NCI-H345 (cell line): Measurements from ENCODE around the gene NTN5.
"Not testable (repeated sequence)": the region's sequence is repeated elsewhere in the genome, so short reads cannot be mapped to it uniquely, and the experiment has no call there.

Source experiments
- DNase-seq: peaks from one replicate; lab custom pipeline; 2025; lab: John Stamatoyannopoulos, UW

The NTN5 gene

DNA sequence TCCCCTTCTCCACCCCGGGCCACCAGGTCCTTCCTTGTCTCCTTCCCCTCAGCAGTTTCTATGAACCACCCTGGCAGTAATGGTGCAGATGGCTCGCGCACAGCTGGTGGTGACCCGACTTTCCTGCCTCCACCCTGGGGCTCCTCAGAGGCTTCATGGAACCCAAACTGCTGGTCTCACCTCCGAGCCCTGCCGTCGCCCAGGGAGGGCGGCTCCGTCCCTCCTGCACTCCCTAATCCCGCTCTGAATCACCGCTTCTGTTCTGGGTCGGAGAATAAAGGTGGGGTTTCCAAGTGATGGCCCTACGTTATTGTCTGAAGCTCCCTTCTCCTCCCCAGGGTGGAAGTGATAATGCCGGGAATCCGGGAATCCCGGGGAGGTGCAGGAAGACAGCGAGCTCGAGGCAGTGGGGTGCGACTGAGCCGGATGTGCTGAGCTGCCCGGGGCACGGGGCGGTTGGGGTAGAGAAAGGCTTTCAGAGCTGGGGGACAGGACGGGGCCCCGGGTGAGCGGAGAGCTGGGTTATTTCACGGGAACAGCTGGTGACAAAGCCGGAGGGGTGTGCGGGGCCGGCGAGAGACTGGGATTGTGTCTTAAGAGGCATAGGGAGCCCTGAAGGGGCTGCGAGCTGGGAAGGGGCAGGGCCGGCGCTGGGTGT is 23.7 kb upstream of the NTN5 start:
- no peak for DNase-seq

DNA sequence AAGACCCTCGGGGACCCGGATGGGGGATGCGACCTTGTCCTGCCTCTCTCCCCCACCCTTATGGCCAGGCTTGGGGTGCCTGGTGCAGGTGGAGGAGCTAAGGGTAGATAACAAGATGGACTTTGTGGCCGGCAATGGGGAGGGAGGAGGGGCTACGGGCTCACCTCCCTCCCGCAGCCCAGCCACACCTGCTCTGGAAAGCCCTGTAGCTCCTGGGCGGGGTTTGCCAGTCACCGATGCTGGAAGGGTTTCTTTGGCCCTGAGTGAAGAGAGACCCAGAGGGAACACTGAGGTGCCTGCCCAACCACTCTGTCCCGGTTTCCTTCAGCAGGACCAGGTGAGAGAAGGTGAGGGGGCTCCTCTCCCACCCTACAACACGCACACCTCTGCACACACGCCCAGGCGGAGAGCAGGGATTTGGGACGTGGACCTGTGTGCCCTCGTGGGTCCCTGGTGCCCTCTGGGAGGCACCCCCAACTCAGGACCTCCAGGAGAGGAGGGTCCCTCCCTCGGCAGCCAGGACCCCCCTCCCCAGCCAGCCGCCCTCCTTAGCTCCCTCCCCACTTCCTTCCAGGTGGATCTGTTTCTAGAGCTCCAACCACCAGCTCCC is 23.0 kb upstream of the NTN5 start, which contains the start of gene FUT2:
Gene FUT2 (plus strand): TSS at position 229 of the 610 bp plus-strand sequence. CDS start 6,986 bp downstream, outside the sequence.
- DNase-seq: no peak

DNA sequence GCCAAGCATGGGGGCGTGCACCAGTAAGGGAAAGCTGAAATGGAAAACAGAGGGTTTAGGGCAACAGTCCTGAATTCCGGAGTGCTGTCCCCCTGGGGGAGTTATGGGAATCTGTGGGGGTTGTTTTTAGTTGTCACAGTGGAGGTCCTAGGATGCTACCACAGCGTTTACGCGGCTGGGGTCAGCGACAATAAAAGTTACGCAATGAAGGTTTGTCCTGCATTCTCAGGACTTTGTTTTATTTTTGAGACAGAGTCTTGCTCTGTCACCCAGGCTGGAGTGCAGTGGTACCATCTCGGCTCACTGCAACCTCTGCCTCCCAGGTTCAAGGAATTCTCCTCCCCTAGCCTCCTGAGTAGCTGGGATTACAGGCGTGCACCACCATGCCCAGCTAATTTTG is 20.8 kb upstream of the NTN5 start:
- DNase-seq: not testable (repeated sequence)

DNA sequence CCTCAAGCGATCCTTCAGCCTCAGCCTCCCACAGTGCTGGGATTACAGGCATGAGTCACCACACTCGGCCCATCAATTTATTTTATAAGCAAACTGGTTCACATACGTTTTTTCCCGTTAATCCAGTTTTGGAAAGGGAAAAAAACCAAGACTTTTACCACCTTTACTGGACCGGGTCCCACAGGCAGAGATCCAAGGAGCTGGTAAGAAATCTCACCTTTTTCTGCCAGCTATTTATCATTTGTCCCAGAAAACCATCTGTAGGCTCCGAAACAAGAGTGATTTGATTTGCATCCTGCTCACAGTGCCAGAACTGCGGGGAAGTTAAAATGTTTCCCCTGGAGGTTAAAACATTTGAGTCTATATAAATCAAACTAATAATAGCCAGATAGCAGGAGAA is 16.6 kb upstream of the NTN5 start:
- no peak for DNase-seq

DNA sequence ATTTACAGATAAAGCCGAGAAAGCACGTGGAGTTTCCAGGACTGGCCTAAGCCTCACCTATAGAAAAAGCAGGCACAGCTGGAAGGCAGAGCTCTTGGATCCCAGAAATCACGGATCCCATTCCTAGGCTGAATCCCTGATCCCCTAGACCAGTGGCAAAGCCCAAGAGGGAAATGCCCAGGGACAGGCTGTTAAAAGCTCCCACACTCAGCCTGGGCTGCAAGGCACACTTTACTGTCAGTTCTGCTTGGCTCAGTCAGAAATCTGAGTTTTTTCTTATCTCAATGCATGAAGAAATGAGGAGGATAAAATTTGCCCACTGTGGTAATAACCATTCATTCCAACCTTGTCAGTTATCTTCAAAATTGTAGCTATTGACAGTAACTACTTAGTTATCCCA is 15.0 kb upstream of the NTN5 start:
- DNase-seq: no peak

DNA sequence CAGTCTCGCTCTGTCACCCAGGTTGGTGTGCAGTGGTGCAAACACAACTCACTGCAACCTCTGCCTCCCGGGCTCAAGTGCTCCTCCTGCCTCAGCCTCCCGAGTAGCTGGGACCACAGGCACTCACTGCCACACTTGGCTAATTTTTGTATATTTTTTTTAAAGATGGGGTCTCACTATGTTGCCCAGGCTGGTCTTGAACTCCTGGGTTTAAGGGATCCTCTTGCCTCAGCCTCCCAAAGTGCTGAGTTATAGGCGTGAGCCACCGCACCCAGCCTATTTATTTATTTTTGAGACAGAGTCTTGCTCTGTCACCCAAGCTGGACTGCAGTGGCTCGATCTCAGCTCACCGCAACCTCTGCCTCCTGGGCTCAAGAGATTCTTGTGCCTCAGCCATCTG is 13.8 kb upstream of the NTN5 start:
- not testable (repeated sequence) for DNase-seq

DNA sequence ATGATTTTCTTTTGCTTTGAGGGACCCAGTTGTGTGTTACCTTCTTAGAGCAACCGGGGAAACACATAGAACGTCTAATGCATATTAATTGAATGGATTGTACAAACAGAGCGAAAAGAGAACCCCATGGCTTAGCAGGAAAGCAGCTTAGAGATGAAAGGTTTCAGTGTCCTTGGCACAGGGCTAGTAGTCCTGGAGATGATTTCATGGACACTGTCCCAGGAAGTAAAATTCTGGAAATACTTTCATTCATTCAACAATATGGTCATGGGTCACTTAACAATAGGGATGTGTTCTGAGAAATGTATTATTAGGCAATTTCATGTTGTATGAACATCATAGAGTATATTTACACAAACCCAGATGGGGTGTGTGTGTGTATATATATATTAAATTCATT is 13.3 kb upstream of the NTN5 start:
- DNase-seq: peak; percentile 9

DNA sequence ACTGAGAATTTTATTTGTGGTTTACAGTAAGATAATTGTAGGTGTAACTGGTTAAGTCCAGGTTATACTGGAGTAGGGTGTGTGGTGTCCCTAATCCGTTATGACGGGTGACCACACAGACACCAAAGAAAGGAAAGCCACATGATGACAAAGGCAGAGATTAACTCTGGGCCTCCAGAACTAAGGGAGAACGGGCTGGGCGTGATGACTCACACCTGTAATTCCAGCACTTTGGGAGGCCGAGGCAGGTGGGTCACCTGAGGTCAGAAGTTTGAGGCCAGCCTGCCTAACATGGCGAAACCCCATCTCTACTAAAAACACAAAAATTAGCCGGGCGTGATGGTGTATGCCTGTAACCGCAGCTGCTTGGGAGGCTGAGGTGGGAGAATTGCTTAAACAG is 12.8 kb upstream of the NTN5 start:
- DNase-seq: no peak

DNA sequence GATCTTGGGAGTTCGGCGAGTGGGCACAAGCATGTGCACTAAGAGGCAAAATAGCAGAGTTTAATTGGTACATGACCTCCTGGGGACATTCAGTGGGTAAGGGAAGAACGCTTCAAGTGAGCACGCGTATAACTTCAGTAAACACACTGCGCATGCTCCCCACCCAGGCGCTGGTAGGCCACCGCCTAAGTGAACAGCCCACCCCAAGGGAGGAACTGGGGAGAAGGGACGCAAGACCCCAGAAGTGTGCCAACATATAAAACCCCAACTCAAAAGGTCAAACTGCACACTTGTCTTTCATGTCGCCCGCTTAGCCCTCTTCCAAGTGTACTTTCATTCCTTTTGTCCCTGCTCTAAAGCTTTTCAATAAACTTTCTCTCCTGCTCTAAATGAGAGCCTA is 10.5 kb upstream of the NTN5 start:
- no peak for DNase-seq

DNA sequence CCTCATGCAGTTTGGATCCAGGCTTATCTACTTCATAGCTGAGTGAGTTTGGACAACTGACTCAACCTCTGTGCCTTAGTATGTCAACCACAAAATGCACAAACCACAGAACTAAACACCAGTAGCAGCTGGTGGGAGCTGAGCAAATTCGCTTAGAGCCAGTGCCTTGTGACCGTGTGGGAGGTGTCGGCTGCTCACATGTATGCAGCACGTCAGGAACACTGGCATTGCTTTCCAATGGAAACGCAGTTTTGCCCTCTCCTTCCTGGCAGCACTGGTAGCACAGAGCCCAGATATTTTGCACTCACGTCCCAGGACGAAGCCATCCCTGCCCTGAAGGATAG is 8.3 kb upstream of the NTN5 start:
- no peak for DNase-seq

DNA sequence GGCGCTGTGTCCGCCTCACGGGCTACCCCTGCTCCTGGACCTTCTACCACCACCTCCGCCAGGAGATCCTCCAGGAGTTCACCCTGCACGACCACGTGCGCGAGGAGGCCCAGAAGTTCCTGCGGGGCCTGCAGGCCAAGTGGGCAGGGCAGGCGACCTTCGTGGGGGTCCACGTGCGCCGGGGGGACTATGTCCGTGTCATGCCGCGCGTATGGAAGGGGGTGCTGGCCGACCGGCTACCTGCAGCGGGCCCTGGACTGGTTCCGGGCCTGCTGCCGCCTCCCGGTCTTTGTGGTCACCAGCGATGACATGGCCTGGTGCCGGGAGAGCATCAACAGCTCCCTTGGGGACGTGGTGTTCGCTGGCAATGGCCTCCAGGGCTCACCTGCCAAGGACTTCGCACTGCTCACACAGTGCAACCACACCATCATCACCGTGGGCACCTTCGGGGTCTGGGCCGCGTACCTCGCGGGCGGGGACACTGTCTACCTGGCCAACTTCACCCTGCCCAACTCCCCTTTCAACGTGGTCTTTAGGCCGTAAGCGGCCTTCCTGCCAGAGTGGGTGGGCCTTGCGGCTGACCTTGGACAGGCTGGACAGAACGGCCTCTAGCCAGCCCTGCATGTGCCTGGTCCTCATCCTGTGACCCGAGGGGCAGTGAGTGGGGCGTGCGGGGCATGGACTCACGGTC is 7.8 kb upstream of the NTN5 start:
- no peak for DNase-seq

DNA sequence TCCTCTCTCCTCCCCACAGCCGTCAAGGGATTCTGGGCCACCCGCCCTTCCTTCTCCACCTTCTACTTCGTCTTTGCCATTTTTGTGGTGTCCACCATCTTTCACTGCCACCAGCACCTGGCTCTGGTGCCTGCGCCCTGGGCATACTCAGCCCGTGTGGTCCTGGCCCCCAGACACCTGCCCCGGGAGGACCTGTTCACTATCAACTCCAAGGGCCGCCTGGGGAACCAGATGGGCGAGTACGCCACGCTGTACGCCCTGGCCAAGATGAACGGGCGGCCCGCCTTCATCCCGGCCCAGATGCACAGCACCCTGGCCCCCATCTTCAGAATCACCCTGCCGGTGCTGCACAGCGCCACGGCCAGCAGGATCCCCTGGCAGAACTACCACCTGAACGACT is 7.2 kb upstream of the NTN5 start:
- not testable (repeated sequence) for DNase-seq

DNA sequence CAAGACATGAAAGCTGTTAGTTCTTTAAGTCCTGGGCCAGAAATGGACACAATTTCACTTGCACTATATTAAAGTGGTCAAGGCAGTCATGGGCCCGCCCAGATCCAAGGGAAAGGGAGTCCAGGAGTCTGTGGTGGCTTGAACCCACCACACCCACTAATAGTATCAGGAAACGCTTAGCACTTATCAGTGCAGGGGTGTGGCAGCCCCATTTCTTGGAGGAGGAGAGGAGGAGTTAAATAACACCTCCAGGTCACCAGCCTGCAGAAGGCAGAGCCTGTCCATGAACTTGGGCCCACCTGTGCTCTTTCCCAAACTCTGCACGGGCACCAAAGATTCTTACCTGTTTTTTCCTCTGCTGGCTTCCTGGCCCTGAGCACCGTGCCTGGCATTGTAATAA is 5.4 kb upstream of the NTN5 start:
- no peak for DNase-seq

DNA sequence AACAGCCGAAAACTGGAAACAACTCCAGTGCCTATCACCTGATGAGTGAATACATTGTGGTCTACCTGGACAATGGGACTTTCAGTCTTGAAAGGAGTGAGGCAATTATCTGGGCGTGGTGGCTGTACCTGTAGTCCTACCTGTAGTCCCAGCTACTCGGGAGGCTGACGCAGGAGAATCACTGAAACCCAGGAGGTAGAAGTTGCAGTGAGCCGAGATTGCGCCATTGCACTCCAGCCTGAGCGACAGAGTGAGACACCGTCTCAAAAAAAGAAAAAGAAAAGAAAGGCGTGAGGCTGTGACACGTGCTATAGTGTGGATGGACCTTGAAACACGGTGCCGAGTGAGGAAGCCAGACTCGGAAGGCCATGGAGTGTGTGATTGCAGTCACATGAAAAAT is 4.1 kb upstream of the NTN5 start:
- no peak for DNase-seq

DNA sequence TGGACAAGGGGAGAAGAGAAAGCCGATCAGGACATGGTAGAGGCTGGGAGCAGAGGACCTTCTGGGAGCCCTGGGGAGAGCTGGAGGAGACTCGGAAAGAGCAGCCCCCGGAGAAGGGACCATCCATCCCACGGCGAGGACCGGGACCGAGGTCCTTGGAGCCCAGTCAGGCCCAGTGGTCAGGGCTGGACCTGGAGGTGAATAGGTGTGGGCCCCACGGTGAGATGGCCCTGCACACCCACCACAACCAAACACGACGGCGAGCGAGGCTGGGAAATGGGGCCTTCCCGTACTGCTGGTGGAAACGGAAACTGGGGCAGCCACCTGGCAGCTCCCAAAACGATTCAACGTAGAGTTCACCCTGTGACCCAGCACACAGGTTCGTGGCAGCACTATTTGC is 3.7 kb upstream of the NTN5 start:
- no peak for DNase-seq

DNA sequence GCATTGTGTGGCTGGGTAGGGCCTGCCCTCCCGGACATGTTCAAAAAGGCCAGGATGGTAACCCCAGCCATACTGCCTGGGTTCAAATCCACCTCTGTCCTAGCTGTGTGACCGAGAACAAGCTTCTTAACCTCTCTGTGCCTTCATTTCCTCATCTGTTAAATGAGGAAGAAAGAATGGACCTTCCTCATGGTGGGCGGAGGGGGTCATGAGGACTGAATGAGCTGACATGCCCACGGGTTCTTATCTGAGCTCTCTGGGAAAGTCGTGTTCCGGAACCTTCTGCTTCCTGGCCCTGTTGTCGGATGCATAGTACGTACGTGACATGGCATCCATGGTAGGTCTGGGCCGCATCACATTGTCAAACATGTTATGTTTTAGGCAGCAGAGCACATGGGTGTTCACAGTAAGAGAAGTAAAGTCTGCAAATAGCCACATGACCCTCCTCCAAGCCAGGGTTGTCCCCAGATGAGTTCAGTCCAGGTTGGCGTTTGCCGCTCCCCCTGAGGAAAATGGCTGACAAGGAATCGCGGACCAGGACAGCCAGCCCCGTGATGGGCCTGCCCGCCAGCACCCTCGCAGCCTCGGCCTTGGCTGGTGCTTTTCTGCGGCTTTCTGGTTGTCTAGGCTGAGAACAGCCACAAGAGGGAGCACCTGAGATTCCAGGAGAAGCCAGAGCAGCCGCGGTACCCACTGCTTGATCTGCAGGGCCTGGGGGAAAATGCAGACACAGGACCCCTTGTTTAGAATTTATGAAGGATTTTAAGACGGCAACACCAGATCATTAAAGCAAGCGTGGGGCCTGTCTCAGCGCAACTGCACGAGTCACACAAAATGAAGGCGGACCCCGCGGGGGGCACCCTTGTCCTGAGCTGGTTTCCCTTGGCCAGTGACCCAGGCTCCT is 2.4 kb upstream of the NTN5 start:
- DNase-seq: peak; percentile 70

DNA sequence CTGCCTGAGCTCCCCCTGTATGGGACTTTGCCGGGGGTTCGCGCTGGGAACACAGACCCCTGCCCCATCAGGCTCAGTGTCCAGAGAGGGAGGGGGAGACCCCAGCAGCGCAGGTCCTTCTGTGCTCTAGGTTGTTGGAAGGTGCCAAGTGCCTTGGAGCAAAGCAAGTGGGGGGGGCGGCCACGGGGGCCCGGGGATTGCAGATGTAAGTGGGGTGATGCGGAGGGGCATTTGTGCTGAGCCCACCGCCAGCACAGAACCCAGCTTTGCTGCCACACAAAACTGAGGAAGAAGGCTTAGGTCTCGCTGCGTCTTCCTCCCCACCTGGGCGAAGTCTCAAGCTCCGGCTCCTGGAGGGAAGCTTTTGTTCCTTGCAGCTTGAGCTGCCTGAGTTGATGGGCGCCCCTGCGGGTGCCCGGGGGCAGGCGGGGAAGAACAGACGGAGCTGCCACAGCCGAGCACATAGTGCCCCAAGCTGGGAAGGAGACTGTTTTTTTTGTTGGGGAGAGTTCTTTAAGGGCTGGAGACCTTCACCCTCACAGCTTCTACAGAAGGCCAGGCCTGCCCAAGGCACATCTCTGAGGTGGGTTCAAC is 1.5 kb upstream of the NTN5 start:
- DNase-seq: no peak

DNA sequence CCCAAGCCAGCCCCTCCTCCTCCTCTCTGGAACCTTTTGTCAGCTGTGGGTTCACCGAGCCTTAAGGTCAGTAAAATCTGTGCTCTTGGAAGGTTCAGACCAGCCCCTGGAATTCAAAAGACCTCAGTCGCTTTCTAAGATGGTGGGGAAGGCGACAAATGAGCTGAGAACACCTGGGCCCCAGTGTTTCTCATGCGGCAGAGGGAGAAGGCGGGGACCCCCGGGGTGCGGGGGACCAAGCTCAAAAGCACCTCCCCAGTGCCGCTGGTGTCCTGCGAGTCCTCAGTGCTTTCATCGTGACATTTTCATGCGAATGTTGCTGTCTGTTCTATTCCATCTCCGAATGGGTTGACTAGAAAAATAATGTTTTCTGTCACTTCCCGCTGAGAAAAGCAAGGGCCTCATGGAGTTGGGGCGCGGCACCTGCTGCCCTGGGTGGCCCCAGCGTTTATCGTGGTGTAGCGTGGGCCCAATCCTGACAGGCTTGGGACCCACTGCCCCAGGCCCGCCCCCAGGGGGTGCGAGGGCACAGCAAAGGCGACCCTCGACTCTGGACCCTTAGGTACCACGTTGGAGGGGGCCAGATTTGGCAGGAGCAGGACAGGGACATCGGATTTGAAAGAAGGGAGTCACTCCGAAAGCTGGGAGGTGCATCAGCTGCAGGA is 751 bp upstream of the NTN5 start:
- DNase-seq: no peak

DNA sequence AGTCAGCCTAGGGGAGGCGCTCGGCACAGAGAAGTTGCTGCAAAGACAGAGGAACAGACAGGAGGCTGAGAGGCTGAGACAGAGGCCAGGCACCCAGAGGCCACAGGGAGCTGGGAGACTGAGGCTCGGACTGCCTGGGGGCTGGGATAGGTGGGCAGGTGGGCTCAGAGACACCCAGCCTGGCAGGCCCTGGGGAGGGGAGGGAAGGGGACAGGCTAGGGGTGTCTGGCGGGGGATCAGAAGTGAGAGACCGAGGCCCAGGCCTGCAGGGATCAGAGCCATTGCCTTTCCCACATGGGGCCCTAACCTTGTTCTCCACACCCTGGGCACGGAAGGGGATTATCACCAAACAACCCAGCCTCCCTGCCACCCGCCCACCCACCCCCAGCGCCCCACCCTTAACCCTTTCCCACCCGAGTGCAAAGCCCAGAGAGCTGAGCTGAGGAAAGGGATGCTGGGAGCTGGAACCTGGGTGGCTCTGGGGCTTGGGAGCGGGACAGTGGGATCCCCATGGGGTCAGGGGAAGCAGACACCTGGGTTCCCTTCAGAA is 1.3 kb downstream of the NTN5 start:
- no peak for DNase-seq

DNA sequence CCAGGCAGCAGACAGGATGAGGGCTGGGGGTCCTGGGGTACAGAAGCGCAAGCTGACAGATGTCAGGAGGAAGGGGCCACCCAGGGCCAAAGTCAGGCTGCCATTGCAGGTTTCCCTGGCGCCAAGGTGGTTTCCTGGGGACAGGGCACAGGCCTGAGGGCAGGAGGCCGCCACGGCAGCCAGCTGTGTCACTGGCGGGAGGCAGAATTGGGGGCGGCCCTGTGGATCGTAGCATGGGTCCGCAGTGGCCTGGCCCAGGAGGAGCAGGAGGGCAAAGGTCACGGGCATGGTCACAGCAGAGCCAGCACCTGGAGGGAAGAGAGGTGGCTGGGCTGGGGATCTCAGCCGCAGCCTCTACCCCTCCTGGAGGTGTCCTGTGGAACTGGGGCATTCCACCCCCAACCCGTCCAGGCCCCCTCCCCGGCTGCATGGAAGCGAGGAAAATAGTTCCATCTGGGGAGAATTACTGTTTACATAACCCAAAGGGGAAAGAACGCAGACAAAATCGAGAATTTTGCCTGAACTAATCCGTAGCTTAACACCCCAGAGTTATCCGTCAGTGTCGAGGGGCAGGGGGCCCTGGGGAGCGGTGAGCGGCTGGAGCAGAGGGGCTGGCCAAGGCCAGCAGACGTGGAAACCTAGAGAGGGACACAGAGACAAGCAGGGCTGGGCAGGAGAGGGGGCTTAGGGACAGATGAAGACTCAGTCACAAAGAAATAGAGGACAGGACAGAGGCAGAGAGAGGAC is 1.9 kb downstream of the NTN5 start:
- no peak for DNase-seq
